H1 (cell line): Measurements from ENCODE around the gene TIMELESS. TPM values are rescaled to one million over a fixed set of nuclear protein-coding genes. Genes with fewer than 3 reads are reported as not detected.

Experiments
- SAP30 ChIP-seq: fragments of 300-600 bp; sonication (generic); IDR thresholded peaks from 2 replicates; pipeline ENCODE4 v1.7.1; 2012; ENCODE audit warnings: low read length, moderate library complexity, mild to moderate bottlenecking, inconsistent platforms; ENCODE audit not compliant: insufficient read depth, insufficient replicate concordance
- polyA plus RNA-seq, 7 experiments: library from polyadenylated mRNA; depleted of rRNA in 3 of 7; stranded (reverse) in 5 of 7; unstranded in 2 of 7; fragments of >200 nt in 5 of 7; fragments of 200-250 nt in 2 of 7; gene quantifications; 1 replicate in 5 of 7; 2 replicates in 1 of 7; 4 replicates in 1 of 7; pipeline versions ENCODE4 v1.2.1 to v1.2.3, GENCODE V29; 2011 to 2013; ENCODE audit warnings: missing spikeins in 2 of 7, mixed read lengths in 2 of 7
- total RNA-seq: library from RNA; stranded (reverse); fragmentation: NEBNext Ultra II Directional; extraction: Animal tissue kit (Norgen Biotek cat#: 25700); gene quantifications from 2 replicates; pipeline ENCODE4 v1.2.1, GENCODE V29; 2021

TIMELESS gene
- total and polyA plus RNA-seq, 2 of the 8 experiments (the other 6 are each of a cell fraction or from before 2014, with no cell fraction given) = 17.1 to 86.7 TPM

GRCh38 chr12:56411781-56412639 is 37.2 kb downstream of the TIMELESS start (continued):
- TF ChIP-seq SAP30 = no peak
